ENCODE results near the gene RPS27L. TPM values are rescaled to one million over a fixed set of nuclear protein-coding genes. Genes with fewer than 3 reads are reported as not detected.
A peak's percentile ranks its signal among the peaks of the same experiment; 100 is the strongest.

Gene RPS27L
- total and polyA plus RNA-seq, 9 of the 15 experiments (the other 6 are each of a cell fraction or from before 2014, with no cell fraction given) = 72.2 to 382 (median 116) TPM

DNA sequence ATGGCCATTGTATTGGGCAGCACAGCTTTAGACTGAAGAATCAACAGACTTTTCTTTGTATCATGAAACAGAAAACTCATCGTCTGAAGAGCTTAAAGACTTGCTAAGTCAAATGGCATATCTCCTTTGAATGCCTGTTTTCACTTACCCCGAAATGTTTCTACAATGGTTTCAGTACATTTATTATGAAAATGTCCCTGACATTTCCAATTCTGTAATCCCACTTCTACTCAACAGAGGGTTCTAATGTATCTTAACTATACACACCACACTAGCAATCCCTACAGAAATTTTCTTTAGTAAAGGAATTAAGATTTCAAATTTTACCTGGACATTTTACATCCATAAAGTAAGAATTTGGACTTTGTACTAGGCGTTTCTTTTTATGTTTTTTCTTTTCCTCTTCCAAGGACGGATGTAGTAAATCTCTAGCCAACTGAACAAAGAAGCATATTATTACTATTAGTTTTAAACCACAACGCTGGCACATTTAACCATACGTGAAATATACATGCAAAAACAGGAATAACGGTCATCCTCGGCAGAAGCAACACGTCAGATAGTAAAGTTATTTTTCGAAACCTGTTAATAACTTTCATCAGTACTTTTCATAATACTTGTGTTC is 1.1 kb downstream of the RPS27L start:
- DNase-seq (ENCODE audit: extremely low read depth in 1 of 4, low spot score in 3 of 4) (peak in 1 of 4 experiments; percentile 15), ATAC-seq (0 out of 3 replicates have a peak, but pooled peaks have one; percentile 3), FAIRE-seq (peak; percentile 55)
- Histone ChIP-seq H3K9me1 (ENCODE audit: control insufficient read depth, insufficient read depth, low read length) (no peaks in the 10 kb centered on the region), H3K36me3 (ENCODE audit: control insufficient read depth, insufficient read depth, low read length) (peaks cover 26% of the 10 kb centered on the region; the same call in 2 of the 3 replicates), H3K27me3 (ENCODE audit: control insufficient read depth in 2 of 2, insufficient read depth in 2 of 2, low read length in 2 of 2) (no peaks in the 10 kb centered on the region), H3K9me3 (replicated peaks; ENCODE audit: control insufficient read depth, insufficient read depth, low read depth, low read length) (no peaks in the 10 kb centered on the region), H3K79me2 (ENCODE audit: control insufficient read depth, insufficient read depth, low read length) (peaks cover 22% of the 10 kb centered on the region), H2AFZ (ENCODE audit: low read depth, low read length) (peak overlapping the region; percentile 80), H3K9ac (ENCODE audit: insufficient read depth in 1 of 2, low read depth in 2 of 2, low read length in 2 of 2) (peak overlapping the region; percentile 81 to 99), H3K4me2 (ENCODE audit: insufficient read depth, low read length) (peak overlapping the region; percentile 93), H3K4me1 (replicated peaks in 1 of 2; ENCODE audit: control insufficient read depth in 2 of 2, insufficient read depth in 2 of 2, low read length in 2 of 2) (peaks cover 4 to 12% of the 10 kb centered on the region in 2 experiments; a peak in 3 of 5 replicates), H3K4me3 (peak overlapping the region; percentile 57), H4K20me1 (replicated peaks; ENCODE audit: control insufficient read depth, insufficient read depth, low read length) (no peaks in the 10 kb centered on the region), H3K27ac (ENCODE audit: extremely low read depth, low read depth, low read length) (peak overlapping the region; percentile 80)
- ChIA-PET POLR2A (interaction anchor here (0.7 to 2.1 kb wide), 12 partner anchors 7 to 136 kb away, joined by 3 to 8 read pairs (median 5); no protein-coding TSS in a partner anchor), CTCF (ENCODE audit: low intra/inter-chr PET ratio) (no interaction called here)
- in situ Hi-C loops (cut with MboI) = no loop called here
- intact Hi-C loops (cut with micrococcal nuclease) = loop anchor here (2.0 to 5.0 kb wide), 3 partner anchors 36 to 121 kb away; partner anchors contain the start of gene APH1B
- no peak for TF ChIP-seq SNIP1 (IDR thresholded peaks at IDR 0.05; ENCODE audit: low read depth)
- peak in 1 of 2 experiments; percentile 15; a peak in 1 of 4 replicates for TF ChIP-seq RAD21 (CRISPR knock-in tag; conservative IDR thresholded peaks at IDR 0.05 in 1 of 2, IDR thresholded peaks at IDR 0.05 in 1 of 2)
- no TSS peak for BruUV-seq (replicated peaks)
- 1% methylated on average over 10 of the region's 10 CpGs for WGBS (ENCODE audit: insufficient coverage, low coverage, missing lambda C conversion rate)

GRCh38 chr15:63155486-63155885 is 1.8 kb downstream of the RPS27L start:
- Histone ChIP-seq H3K36me3 (ENCODE audit: control insufficient read depth, insufficient read depth, low read length) (peaks cover 26% of the 10 kb centered on the region; the same call in 2 of the 3 replicates), H3K4me2 (ENCODE audit: insufficient read depth, low read length) (peak overlapping the region; percentile 53), H2AFZ (ENCODE audit: low read depth, low read length) (no peak overlapping the region), H3K9ac (ENCODE audit: insufficient read depth in 1 of 2, low read depth in 2 of 2, low read length in 2 of 2) (peak overlapping the region in 1 of 2 experiments; percentile 81; a peak in 2 of 4 replicates), H3K27me3 (ENCODE audit: control insufficient read depth in 2 of 2, insufficient read depth in 2 of 2, low read length in 2 of 2) (no peaks in the 10 kb centered on the region), H4K20me1 (replicated peaks; ENCODE audit: control insufficient read depth, insufficient read depth, low read length) (no peaks in the 10 kb centered on the region), H3K9me1 (ENCODE audit: control insufficient read depth, insufficient read depth, low read length) (no peaks in the 10 kb centered on the region), H3K27ac (ENCODE audit: extremely low read depth, low read depth, low read length) (peak overlapping the region; percentile 39; the same call in 2 of the 3 replicates), H3K4me1 (replicated peaks in 1 of 2; ENCODE audit: control insufficient read depth in 2 of 2, insufficient read depth in 2 of 2, low read length in 2 of 2) (peaks cover 4 to 12% of the 10 kb centered on the region in 2 experiments; a peak in 3 of 5 replicates), H3K9me3 (replicated peaks; ENCODE audit: control insufficient read depth, insufficient read depth, low read depth, low read length) (no peaks in the 10 kb centered on the region), H3K79me2 (ENCODE audit: control insufficient read depth, insufficient read depth, low read length) (peaks cover 22% of the 10 kb centered on the region), H3K4me3 (no peak overlapping the region)
- in situ Hi-C loops (cut with MboI) = no loop called here
- ChIA-PET CTCF (ENCODE audit: low intra/inter-chr PET ratio) (interaction anchor here (0.5 kb wide), 1 partner anchor 131 kb away, joined by 3 read pairs; no protein-coding TSS in a partner anchor), POLR2A (interaction anchor here (1.0 to 1.7 kb wide), 5 partner anchors 8 to 136 kb away, joined by 3 to 6 read pairs (median 5); no protein-coding TSS in a partner anchor)
- BruUV-seq (replicated peaks) = no TSS peak
- DNase-seq (ENCODE audit: extremely low read depth in 1 of 4, low spot score in 3 of 4) (no peak), FAIRE-seq (no peak), ATAC-seq (no peak)
- 17% methylated on average over 3 of the region's 3 CpGs for WGBS (ENCODE audit: insufficient coverage, low coverage, missing lambda C conversion rate)
- intact Hi-C loops (cut with micrococcal nuclease) = loop anchor here (5.0 kb wide), 2 partner anchors 37 to 43 kb away; no protein-coding TSS in a partner anchor
- TF ChIP-seq JUNB (CRISPR knock-in tag; conservative IDR thresholded peaks at IDR 0.05) (no peak), FOXA3 (CRISPR knock-in tag; conservative IDR thresholded peaks at IDR 0.05 in 1 of 2, IDR thresholded peaks at IDR 0.05 in 1 of 2) (no peak)
- TF ChIP-seq, protein P1, sequence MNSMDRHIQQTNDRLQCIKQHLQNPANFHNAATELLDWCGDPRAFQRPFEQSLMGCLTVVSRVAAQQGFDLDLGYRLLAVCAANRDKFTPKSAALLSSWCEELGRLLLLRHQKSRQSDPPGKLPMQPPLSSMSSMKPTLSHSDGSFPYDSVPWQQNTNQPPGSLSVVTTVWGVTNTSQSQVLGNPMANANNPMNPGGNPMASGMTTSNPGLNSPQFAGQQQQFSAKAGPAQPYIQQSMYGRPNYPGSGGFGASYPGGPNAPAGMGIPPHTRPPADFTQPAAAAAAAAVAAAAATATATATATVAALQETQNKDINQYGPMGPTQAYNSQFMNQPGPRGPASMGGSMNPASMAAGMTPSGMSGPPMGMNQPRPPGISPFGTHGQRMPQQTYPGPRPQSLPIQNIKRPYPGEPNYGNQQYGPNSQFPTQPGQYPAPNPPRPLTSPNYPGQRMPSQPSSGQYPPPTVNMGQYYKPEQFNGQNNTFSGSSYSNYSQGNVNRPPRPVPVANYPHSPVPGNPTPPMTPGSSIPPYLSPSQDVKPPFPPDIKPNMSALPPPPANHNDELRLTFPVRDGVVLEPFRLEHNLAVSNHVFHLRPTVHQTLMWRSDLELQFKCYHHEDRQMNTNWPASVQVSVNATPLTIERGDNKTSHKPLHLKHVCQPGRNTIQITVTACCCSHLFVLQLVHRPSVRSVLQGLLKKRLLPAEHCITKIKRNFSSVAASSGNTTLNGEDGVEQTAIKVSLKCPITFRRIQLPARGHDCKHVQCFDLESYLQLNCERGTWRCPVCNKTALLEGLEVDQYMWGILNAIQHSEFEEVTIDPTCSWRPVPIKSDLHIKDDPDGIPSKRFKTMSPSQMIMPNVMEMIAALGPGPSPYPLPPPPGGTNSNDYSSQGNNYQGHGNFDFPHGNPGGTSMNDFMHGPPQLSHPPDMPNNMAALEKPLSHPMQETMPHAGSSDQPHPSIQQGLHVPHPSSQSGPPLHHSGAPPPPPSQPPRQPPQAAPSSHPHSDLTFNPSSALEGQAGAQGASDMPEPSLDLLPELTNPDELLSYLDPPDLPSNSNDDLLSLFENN (IDR thresholded peaks at IDR 0.05; ENCODE audit: low read depth in 2 of 2, low read length in 2 of 2) = no peak
- TF ChIP-seq, protein P2, sequence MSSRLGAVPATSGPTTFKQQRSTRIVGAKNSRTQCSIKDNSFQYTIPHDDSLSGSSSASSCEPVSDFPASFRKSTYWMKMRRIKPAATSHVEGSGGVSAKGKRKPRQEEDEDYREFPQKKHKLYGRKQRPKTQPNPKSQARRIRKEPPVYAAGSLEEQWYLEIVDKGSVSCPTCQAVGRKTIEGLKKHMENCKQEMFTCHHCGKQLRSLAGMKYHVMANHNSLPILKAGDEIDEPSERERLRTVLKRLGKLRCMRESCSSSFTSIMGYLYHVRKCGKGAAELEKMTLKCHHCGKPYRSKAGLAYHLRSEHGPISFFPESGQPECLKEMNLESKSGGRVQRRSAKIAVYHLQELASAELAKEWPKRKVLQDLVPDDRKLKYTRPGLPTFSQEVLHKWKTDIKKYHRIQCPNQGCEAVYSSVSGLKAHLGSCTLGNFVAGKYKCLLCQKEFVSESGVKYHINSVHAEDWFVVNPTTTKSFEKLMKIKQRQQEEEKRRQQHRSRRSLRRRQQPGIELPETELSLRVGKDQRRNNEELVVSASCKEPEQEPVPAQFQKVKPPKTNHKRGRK (tag; IDR thresholded peaks at IDR 0.05) = no peak

All from K562 (cell line).